Stimulated activated CD8-positive, alpha-beta memory T cell treated with anti-CD3 and anti-CD28 coated beads, Interleukin-7, amount 100 ng/mL, for 24 hours (primary cell): Measurements from ENCODE around the gene CD40LG.

Experiments used
- DNase-seq: peaks from one replicate; pipeline ENCODE4 v3.0.0-alpha.2; 2020; ENCODE audit warnings: low read depth

Gene CD40LG

GRCh38 chrX:136647677-136648360 lies at the start of gene CD40LG:
TSS of gene CD40LG (plus strand) at chrX:136648158. CDS start at chrX:136648249, 91 bp downstream.
- no peak for DNase-seq

DNA sequence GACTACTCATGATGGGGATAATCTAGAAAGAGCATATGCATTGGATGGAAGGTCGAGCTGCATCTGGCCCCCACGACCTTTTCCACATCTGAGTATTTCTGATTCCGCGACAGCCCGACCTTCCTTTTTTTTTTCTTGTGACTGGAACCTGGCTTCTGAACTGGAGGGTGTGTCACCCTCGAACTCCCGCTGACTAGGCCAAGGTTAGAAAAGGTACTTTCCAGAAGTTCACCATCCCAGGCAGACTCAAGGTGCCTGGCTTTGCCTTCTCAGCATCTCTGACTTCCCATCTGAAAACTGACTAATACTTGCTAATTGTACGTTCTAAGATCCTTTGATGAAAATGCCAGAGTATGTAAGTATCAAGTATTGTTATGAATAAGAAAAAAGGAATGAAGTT lies 49.3 kb upstream of the CD40LG start:
- no peak for DNase-seq

DNA sequence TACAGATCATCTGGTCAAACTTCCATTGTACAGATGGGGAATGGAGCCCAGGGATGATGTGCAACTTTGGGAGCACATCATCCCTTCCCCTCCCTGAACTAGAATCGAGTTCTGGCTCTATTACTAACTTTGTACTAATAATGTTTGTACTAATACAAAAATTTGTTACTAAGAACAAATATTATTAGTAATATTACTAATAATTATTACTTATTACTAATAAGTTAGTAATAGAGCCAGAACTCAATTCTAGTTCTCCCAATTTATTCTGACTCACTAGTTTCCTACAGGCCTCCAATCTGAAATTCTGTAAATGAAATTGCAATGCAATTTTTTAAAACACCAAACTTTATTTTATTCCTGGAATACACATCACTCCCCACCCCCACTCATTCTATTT lies 47.9 kb upstream of the CD40LG start:
- no peak for DNase-seq

GRCh38 chrX:136607236-136607635 lies 40.7 kb upstream of the CD40LG start:
- DNase-seq: no peak

DNA sequence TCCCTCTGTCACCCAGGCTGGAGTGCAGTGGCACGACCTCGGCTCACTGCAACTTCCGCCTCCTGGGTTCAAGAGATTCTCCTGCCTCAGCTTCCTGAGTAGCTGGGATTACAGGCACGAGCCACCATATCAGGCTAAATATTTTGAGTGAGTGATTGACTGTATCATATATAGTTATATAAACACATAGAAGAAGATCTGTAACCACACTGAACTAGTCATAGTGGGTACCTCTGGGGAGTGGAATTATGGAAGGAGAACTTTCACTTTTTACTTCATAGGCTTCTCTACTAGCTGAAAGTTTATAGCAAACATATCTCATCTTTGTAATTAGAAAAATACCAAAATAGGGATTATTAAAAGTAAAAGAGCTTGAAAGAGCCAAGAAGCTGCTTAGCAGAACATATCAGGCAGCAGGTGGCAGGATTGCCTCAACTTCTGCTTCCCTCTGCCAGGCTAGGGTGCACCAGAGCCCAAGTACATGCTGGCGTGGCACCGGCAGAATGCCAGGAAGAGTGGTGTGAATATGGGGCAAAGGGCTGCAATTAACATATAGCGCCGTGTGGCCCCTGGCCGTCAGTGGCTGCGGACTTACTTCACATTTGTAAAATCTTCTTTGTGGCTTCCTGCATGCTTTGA lies 39.5 kb upstream of the CD40LG start:
- no peak for DNase-seq

DNA sequence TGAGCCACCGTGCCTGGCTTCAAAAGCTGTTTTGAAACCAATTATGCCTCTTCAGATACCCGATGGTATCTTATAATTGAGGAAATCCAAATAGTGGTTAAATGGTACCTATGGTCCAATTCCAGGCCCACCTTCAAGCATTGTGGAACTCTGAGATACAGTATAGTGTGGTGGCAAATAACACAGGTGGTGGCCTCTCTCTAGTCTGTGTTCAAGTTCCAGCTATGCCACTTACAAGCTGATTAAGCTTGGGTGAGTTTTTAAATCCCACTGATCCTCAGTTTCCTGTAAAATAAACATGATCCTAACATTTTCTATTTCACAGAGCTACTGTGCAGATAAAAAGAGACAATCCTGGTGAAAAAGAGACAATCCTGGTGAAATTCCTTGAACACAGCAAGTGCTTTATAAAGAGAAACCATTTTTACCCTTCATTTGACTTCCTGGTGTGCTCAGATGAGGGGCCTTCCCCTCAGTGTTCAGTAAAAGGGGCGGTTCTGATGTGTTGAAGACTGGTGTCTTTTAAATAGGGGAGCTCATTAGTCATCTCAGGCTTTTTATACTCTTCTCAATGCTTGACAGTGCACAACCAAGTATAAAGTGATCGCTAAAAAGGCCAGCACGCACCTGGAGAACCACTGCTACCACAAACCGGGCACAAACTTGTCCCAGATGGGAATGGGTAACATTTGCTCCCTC lies 30.8 kb upstream of the CD40LG start:
- no peak for DNase-seq

DNA sequence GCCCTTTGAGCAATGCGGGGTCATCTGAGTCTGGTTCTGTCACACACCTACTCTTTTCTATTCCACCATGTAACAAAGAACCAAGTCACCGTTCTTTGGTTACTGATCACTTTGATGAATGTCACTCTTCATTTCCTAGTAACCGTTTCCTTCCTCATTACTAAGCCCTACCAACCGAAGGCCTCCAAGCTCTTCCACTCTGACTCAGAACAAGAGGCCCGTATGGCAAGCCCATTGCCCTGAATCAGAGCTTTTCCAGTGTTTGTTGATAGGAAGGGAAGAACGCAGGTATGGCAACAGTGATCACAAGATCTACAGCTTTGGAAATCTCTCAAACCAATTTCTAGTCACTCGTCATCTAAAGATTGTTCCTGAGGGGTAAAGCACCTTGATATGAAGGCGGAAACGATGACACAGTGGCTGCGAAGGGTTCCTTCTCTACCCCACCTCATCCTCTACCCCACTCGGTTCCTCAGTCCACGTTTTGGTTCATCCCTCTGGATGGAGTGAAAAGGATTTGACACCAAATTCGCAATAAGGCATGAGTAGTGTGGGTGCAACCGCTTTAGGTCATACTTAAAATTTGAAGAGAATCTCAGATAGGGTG lies 28.0 kb upstream of the CD40LG start:
- no peak for DNase-seq

- no peak for DNase-seq
Observed at GRCh38 chrX:136620780-136621179, 27.2 kb upstream of the CD40LG start.

- no peak for DNase-seq
Observed at GRCh38 chrX:136622568-136622967, 25.4 kb upstream of the CD40LG start.

- no peak for DNase-seq
Observed at GRCh38 chrX:136623396-136623795, 24.6 kb upstream of the CD40LG start.

DNA sequence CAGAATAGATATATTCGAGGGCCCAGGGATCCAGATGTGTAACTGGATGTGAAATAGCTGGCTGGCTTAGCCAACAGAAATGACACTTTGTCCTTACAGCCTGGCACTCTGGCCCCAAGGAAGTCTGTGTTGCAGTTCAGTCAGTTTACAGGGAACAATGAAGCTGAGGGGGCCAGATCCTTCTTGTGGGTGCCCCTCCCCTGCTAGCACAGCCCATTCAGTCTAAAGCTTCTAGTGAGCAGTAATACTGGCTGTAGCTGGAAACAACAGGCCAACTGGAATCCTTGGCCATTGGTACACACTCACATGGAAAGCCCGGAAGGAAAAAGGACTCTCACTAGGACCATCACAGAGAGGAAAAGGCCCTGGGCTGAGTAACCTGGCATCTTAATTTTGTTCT lies 22.7 kb upstream of the CD40LG start:
- no peak for DNase-seq

GRCh38 chrX:136626237-136626636 lies 21.7 kb upstream of the CD40LG start:
- no peak for DNase-seq

- no peak for DNase-seq
Observed at GRCh38 chrX:136626891-136627290, 21.1 kb upstream of the CD40LG start.

DNA sequence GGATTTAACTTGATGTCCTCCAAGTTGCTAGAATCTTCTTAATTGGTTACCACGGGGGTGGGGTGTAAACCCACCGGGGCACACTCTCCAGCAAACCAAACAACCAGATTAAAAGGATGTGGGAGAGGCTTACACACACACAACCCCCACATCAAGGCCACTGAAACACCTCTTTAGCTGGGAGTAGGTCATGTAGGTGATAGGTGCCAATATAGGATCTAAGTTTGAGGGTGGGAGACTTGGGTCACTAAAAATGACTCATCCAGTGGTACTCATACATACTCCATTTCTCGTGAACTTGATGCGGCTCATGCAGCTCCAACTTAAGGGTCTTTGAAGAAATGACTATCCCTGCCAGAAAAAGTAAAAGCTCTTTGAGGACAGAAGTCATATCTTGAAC lies 20.5 kb upstream of the CD40LG start:
- no peak for DNase-seq

- DNase-seq: no peak
Observed at GRCh38 chrX:136629084-136629750, 18.7 kb upstream of the CD40LG start.

GRCh38 chrX:136630881-136631280 lies 17.1 kb upstream of the CD40LG start:
- DNase-seq: no peak

DNA sequence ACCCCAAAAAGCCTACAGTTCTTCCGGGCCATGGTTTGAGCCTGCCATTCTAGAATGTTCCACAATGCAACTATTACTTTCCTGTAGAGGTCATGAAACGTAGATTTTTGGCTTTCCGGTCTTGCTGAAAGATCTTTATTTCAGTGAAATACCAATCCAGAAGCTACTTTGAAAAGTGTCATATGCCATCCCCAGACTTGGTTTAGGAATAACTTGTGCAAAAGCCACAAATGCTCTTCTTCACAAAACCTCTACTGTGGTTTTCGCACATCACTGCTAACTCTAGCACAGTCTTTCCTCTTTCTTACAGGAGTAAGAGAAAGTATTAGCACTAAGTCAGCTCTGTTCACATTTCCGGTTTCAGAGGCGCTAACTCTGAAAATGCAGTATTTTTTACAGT lies 12.7 kb upstream of the CD40LG start:
- DNase-seq: no peak

GRCh38 chrX:136636121-136636520 lies 11.8 kb upstream of the CD40LG start:
- DNase-seq: no peak

- no peak for DNase-seq
Observed at GRCh38 chrX:136639506-136640176, 8.3 kb upstream of the CD40LG start.

DNA sequence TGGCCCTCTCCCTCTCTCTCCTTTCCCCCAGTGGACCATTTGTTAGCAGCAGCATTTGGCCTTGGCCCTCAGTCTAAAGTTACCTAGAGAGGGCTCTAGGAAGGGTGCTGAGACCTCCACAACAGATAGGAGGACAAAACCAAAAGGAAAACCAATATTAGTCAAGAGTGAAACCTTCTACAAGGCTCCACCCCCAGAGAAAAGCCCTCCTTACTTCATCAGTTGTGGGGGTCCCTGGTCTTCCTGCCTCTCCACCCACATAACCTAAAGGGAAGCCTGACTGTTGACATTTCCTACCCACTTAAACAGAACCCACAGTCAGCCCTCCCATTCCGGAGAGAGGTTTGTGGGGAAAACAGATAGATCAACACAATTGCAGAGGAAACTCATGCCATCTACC lies 4.7 kb upstream of the CD40LG start:
- DNase-seq: no peak

DNA sequence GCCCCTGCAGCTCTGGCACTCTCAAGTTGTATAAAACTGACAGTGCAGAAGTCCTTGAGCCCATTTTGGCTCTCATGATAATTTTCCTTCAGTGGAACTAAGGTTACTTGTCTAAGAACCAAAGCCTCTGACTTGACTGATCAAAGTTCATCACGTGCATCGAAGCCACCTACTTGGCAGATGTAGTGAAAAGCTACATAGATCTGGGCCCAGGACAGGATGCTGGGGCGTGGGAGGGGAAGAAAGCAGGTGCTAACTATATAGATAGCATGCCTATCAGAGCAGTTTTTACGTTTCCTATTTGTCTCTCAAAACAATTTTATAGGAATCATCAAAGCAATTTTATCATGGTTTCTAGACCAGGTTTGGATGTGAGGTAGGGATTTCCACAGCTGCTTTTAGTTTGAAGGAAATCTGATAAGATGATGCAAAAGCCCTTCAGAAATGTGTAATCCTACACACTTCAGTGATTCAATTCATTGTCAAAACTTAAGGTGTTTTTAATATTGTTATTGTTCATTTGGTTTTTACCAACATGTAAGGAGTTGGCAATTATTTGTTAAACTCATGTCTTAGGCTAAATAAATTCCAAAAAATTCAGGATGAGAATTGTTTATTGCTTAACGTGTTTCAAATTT lies 1.2 kb upstream of the CD40LG start:
- no peak for DNase-seq
